Endothelial cell (in vitro differentiated cells): ENCODE data around the gene GMDS. TPM values are rescaled to one million over a fixed set of nuclear protein-coding genes. Genes with fewer than 3 reads are reported as not detected.

Experiments
- DNase-seq: peaks from one replicate; pipeline ENCODE4 v3.0.0; 2021; ENCODE audit warnings: low spot score
- H3K27ac Mint-ChIP-seq: one replicate; pipeline ENCODE4 v1.8.0; 2021; ENCODE audit warnings: mixed read lengths, inconsistent platforms; ENCODE audit not compliant: unreplicated experiment
- H3K27me3 Mint-ChIP-seq: one replicate; pipeline ENCODE4 v1.8.0; 2021; ENCODE audit warnings: mild to moderate bottlenecking, moderate library complexity, mixed read lengths, inconsistent platforms; ENCODE audit not compliant: unreplicated experiment
- H3K36me3 Mint-ChIP-seq: one replicate; pipeline ENCODE4 v1.8.0; 2021; ENCODE audit warnings: mild to moderate bottlenecking, low read depth, mixed read lengths, inconsistent platforms; ENCODE audit not compliant: unreplicated experiment
- H3K4me1 Mint-ChIP-seq: one replicate; pipeline ENCODE4 v1.8.0; 2021; ENCODE audit warnings: mild to moderate bottlenecking, mixed read lengths, inconsistent platforms; ENCODE audit not compliant: unreplicated experiment
- H3K4me3 Mint-ChIP-seq: one replicate; pipeline ENCODE4 v1.8.0; 2021; ENCODE audit warnings: mild to moderate bottlenecking, mixed read lengths, inconsistent platforms; ENCODE audit not compliant: unreplicated experiment
- H3K9me3 Mint-ChIP-seq: one replicate; pipeline ENCODE4 v1.8.0; 2021; ENCODE audit warnings: mixed read lengths, inconsistent platforms; ENCODE audit not compliant: unreplicated experiment
- total RNA-seq: library from RNA; stranded (reverse); fragmentation: NEBNext Ultra II Directional; extraction: Animal tissue kit (Norgen Biotek cat#: 25700); gene quantifications from one replicate; pipeline ENCODE4 v1.2.1, GENCODE V29; 2021; ENCODE audit not compliant: unreplicated experiment
- TF ChIP-seq, protein P1 (sequence below): fragments of 200-600 bp; sonication (generic); IDR thresholded peaks from one replicate; pipeline ENCODE4 v1.5.0; 2021; ENCODE audit warnings: antibody characterized with exemption; ENCODE audit not compliant: unreplicated experiment

GMDS gene
- total RNA-seq, 1 donor from 2014 or later, result 36.0 TPM

DNA sequence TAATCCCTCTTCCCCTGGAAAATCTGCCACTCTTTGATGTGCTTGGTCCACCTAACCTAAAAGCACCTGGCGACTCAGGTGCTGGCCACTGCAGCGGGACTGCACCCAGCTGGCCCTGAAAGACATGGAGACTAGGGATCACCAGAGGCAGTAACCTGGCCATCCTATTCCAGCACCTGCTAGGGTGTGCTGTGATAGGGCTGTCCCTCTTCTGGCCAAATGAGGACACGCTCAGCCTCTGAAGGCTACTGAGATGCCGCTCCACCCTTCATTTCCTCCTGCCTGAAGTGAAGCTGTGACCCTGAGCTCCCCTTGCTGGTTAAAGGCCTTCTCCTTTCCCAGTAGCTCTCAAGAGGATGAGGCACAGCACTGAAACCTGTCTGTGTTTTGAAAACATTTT is 611.3 kb downstream of the GMDS start:
- Mint-ChIP-seq H3K4me1 (peaks cover 54% of the 10 kb centered on the region), H3K27me3 (peaks cover 6% of the 10 kb centered on the region), H3K9me3 (no peaks in the 10 kb centered on the region), H3K4me3 (no peak overlapping the region), H3K27ac (no peak overlapping the region), H3K36me3 (no peaks in the 10 kb centered on the region)
- no peak for DNase-seq
- TF ChIP-seq, protein P1, sequence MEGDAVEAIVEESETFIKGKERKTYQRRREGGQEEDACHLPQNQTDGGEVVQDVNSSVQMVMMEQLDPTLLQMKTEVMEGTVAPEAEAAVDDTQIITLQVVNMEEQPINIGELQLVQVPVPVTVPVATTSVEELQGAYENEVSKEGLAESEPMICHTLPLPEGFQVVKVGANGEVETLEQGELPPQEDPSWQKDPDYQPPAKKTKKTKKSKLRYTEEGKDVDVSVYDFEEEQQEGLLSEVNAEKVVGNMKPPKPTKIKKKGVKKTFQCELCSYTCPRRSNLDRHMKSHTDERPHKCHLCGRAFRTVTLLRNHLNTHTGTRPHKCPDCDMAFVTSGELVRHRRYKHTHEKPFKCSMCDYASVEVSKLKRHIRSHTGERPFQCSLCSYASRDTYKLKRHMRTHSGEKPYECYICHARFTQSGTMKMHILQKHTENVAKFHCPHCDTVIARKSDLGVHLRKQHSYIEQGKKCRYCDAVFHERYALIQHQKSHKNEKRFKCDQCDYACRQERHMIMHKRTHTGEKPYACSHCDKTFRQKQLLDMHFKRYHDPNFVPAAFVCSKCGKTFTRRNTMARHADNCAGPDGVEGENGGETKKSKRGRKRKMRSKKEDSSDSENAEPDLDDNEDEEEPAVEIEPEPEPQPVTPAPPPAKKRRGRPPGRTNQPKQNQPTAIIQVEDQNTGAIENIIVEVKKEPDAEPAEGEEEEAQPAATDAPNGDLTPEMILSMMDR, result no peak

DNA sequence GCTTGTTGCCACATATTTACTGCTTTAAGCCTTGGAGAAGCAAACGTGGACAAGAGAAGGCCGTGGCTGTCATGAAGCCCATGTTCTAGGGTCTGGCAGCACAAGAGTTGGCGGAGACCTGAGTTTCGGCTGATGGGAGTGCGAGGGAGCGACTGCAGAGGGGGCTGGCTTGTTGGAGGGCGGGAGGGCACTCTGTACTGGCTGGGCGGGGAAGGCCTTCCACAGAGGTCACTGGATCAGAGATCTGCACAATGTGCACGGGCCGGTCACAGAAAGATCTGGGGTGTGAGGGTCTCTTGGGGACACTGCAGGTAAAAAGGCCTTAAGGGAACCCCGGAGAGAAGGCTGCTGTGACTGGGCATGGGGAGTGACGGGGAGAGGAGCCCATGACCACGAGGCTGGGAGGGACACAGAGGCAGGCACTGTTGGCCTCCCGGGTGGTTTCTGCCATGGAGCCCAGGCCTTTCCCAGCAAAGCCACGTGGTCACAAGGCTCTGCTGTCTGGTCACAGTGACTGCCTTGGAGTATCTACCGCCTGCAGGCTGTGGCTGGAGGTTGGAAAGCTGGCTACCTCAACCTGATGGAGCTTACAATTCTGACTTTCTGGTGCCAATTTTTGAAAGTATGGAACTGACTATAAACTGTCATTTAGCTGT is 611.9 kb downstream of the GMDS start:
- no peak overlapping the region for H3K4me3 Mint-ChIP-seq
- TF ChIP-seq, protein P1, result no peak
- H3K27ac Mint-ChIP-seq, result no peak overlapping the region
- DNase-seq, result no peak
- no peaks in the 10 kb centered on the region for H3K9me3 Mint-ChIP-seq
- H3K27me3 Mint-ChIP-seq, result peaks cover 6% of the 10 kb centered on the region
- H3K36me3 Mint-ChIP-seq, result no peaks in the 10 kb centered on the region
- peaks cover 60% of the 10 kb centered on the region for H3K4me1 Mint-ChIP-seq

DNA sequence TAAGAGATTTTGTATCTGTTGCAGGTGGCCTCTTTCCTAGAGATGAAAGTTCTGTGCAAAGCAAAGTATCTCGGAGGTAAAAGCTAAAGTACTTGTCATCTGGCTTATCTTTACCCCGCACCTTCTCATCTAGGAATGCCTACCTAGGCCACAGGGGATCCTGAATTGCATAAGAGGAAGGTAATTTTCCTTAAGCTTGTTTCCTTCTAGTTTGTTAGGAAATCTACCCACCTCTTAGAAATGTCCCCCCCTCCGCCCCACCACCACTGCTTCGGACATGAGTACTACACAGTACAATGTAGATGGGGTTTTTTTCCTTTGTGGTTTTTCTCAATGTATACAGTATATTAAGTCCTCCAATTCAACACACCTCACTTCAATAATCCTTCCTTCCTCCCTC is 614.2 kb downstream of the GMDS start:
- peak overlapping the region; percentile 10 for H3K27ac Mint-ChIP-seq
- H3K9me3 Mint-ChIP-seq, result no peaks in the 10 kb centered on the region
- H3K36me3 Mint-ChIP-seq, result no peaks in the 10 kb centered on the region
- TF ChIP-seq, protein P1, result no peak
- H3K27me3 Mint-ChIP-seq, result peaks cover 8% of the 10 kb centered on the region
- no peak for DNase-seq
- H3K4me1 Mint-ChIP-seq, result peaks cover 77% of the 10 kb centered on the region
- H3K4me3 Mint-ChIP-seq, result no peak overlapping the region

DNA sequence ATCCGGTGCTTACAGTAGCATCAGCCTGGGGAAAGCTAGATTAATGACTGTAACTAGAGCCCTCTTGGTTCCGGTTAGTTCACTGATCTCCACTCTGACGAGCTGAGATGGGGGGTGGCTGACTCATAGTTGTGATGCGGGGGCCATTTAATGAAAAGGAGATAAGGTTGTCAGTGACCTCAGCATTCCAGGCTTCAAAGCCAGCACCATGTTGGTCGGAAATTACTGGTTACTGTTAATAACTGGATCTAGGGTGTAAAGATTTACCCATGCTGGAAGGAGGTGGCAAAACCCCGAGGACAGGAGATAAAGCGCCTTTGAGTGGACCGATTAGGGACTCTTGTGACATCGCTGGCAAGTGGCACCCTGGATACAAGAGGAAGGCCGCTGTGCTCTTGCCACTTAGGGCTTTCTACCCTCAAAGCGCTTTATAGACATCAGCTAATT is 614.6 kb downstream of the GMDS start:
- H3K27ac Mint-ChIP-seq, result no peak overlapping the region
- no peaks in the 10 kb centered on the region for H3K36me3 Mint-ChIP-seq
- H3K4me3 Mint-ChIP-seq, result no peak overlapping the region
- H3K27me3 Mint-ChIP-seq, result peaks cover 8% of the 10 kb centered on the region
- DNase-seq, result no peak
- TF ChIP-seq, protein P1, result no peak
- peaks cover 77% of the 10 kb centered on the region for H3K4me1 Mint-ChIP-seq
- no peaks in the 10 kb centered on the region for H3K9me3 Mint-ChIP-seq

DNA sequence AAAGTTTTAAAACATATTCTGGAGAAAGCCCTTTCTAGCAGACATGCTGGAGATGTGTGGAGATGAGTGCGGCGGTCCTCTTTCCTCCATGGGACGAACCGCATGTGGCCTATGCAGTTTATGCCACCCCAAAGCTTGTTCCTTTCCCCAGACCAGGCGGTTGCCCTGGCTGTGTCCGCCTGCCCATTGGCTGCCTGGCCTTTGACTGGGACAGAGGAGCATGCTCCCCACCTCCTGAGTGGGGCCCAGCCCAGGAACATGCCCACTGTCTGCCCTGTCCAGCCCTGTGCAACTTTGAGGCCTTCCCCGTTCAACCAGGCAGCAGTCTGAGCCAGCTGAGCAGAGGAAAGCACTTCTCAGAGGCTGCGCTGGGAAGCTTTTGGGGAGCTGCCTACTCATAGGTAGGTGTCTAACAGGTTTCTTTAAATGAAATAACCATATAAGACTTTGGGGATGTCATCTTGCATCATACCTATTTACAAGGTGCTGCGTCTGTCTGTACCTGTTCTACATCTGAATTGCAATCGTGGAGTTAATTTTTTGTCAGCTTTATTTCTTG is 615.1 kb downstream of the GMDS start:
- Mint-ChIP-seq H3K27ac (no peak overlapping the region), H3K36me3 (peaks cover under 1% of the 10 kb centered on the region), H3K4me1 (peaks cover 75% of the 10 kb centered on the region), H3K27me3 (peaks cover 8% of the 10 kb centered on the region), H3K9me3 (no peaks in the 10 kb centered on the region), H3K4me3 (no peak overlapping the region)
- DNase-seq, result no peak
- TF ChIP-seq, protein P1, result no peak
